Endothelial cell of umbilical vein (primary cell): Measurements from ENCODE around the gene CTBS. TPM values are rescaled to one million over a fixed set of nuclear protein-coding genes. Genes with fewer than 3 reads are reported as not detected.

Experiments
- BruUV-seq: library from RNA; stranded (reverse); fragments of 400-500 nt; replicated peaks from 2 replicates; lab custom pipeline; 2021; lab: Mats Ljungman, UMichigan
- CTCF ChIA-PET: fragments of 300-600, 350-600 bp; sonication (Branson Sonifier 250); formaldehyde crosslinking; loops from one replicate; lab custom pipeline; 2021; ENCODE audit warnings: antibody characterized with exemption, inconsistent platforms; lab: Charles Lee
- POLR2A ChIA-PET: fragments of 300-600, 350-600 bp; sonication (Branson Sonifier 250); formaldehyde crosslinking; loops from one replicate; lab custom pipeline; 2021; ENCODE audit warnings: antibody characterized with exemption, inconsistent platforms; lab: Charles Lee
- DNase-seq: peaks from one replicate; pipeline ENCODE4 v3.0.0-alpha.2; 2011; ENCODE audit warnings: low read depth, low spot score
- FAIRE-seq: peaks from 2 replicates; lab custom pipeline; 2011; peaks lifted over from hg19 to GRCh38; lab: Jason Lieb, UNC
- H2AFZ ChIP-seq: 2 replicates; pipeline ENCODE4 v1.6.0; 2012; ENCODE audit warnings: low read depth, low read length, control low read depth, inconsistent platforms
- H3K27ac ChIP-seq: 2 replicates; pipeline ENCODE4 v1.5.1; 2011; ENCODE audit warnings: low read depth, mild to moderate bottlenecking, control low read depth, low read length, moderate library complexity; ENCODE audit not compliant: insufficient read depth
- H3K27me3 ChIP-seq, 2 experiments: 2 replicates each; pipeline versions ENCODE4 v1.6.0 to v1.6.1; 2011; ENCODE audit warnings: low read length in 2 of 2, mixed read lengths in 1 of 2; ENCODE audit not compliant: control insufficient read depth in 2 of 2, insufficient read depth in 2 of 2
- H3K36me3 ChIP-seq, 2 experiments: 2 replicates in 1 of 2; 3 replicates in 1 of 2; pipeline ENCODE4 v1.5.1; 2011; ENCODE audit warnings: low read length in 2 of 2, mild to moderate bottlenecking in 1 of 2, moderate library complexity in 1 of 2; ENCODE audit not compliant: control insufficient read depth in 2 of 2, insufficient read depth in 2 of 2; ENCODE audit errors: extremely low read depth in 1 of 2
- H3K4me1 ChIP-seq: 3 replicates; pipeline ENCODE4 v1.5.1; 2011; ENCODE audit warnings: mild to moderate bottlenecking, low read length; ENCODE audit not compliant: control insufficient read depth, insufficient read depth; ENCODE audit errors: extremely low read depth
- H3K4me2 ChIP-seq: 2 replicates; pipeline ENCODE4 v1.6.1; 2011; ENCODE audit warnings: low read length, control low read depth, mixed read lengths; ENCODE audit not compliant: insufficient read depth
- H3K4me3 ChIP-seq, 3 experiments: fragments of 200-600 bp in 1 of 3; sonication (generic), shearing (Covaris generic) in 1 of 3; replicated peaks in 1 of 3; 2 replicates each; pipeline ENCODE4 v1.5.1; 2011 to 2016; ENCODE audit warnings: control low read depth in 3 of 3, low read length in 3 of 3, mild to moderate bottlenecking in 2 of 3, inconsistent platforms in 1 of 3, low read depth in 1 of 3, moderate library complexity in 1 of 3; ENCODE audit not compliant: insufficient read depth in 1 of 3
- H3K79me2 ChIP-seq: 2 replicates; pipeline ENCODE4 v1.6.0; 2012; ENCODE audit warnings: low read length, inconsistent platforms; ENCODE audit not compliant: control insufficient read depth, insufficient read depth
- H3K9ac ChIP-seq: replicated peaks from 2 replicates; pipeline ENCODE3; 2011; ENCODE audit warnings: low read length, control low read depth; ENCODE audit not compliant: insufficient read depth; ENCODE audit errors: extremely low read depth
- H3K9me1 ChIP-seq: replicated peaks from 3 replicates; pipeline ENCODE4 v1.6.0; 2011; ENCODE audit warnings: mild to moderate bottlenecking, low read length; ENCODE audit not compliant: control insufficient read depth, insufficient read depth; ENCODE audit errors: extremely low read depth
- H3K9me3 ChIP-seq: replicated peaks from 2 replicates; pipeline ENCODE4 v1.5.1; 2012; ENCODE audit warnings: low read length, inconsistent platforms; ENCODE audit not compliant: control insufficient read depth, insufficient read depth
- H4K20me1 ChIP-seq: replicated peaks from 2 replicates; pipeline ENCODE3; 2011; ENCODE audit warnings: mild to moderate bottlenecking, low read length; ENCODE audit not compliant: control insufficient read depth, insufficient read depth; ENCODE audit errors: extremely low read depth
- EZH2 ChIP-seq: IDR thresholded peaks from 2 replicates; pipeline ENCODE4 v1.6.1; 2012; ENCODE audit warnings: borderline replicate concordance, low read depth, mild to moderate bottlenecking, moderate library complexity, low read length, inconsistent platforms; ENCODE audit not compliant: severe bottlenecking
- FOS ChIP-seq: IDR thresholded peaks from 2 replicates; pipeline ENCODE4 v1.6.1; 2011; ENCODE audit warnings: mild to moderate bottlenecking, low read length, moderate library complexity, borderline replicate concordance; ENCODE audit not compliant: insufficient read depth
- GATA2 ChIP-seq: IDR thresholded peaks from 2 replicates; pipeline ENCODE4 v1.7.0; 2011; ENCODE audit warnings: low read depth, mild to moderate bottlenecking, moderate library complexity, mixed read lengths, low read length; ENCODE audit not compliant: insufficient read length, insufficient read depth
- JUN ChIP-seq: IDR thresholded peaks from 2 replicates; pipeline ENCODE4 v1.6.1; 2011; ENCODE audit warnings: borderline replicate concordance, low read depth; ENCODE audit not compliant: insufficient read length, insufficient read depth
- MYC ChIP-seq: IDR thresholded peaks from one replicate; pipeline ENCODE4 v1.6.1; 2011; ENCODE audit warnings: mild to moderate bottlenecking, low read depth, low read length
- POLR2A ChIP-seq: IDR thresholded peaks from 2 replicates; pipeline ENCODE4 v1.6.1; 2012; ENCODE audit warnings: low read depth, mild to moderate bottlenecking, control low read depth, low read length
- POLR2AphosphoS5 ChIP-seq: IDR thresholded peaks from 2 replicates; pipeline ENCODE4 v1.6.1; 2012; ENCODE audit warnings: low read depth, mild to moderate bottlenecking, control low read depth, low read length, moderate library complexity; ENCODE audit not compliant: insufficient read depth
- dilution Hi-C: fragments of 300-500 bp; cut with MboI; formaldehyde crosslinking; loops from one replicate; pipeline ENCODE4 v1.15.0; 2019; ENCODE audit warnings: low sequenced_read_pairs; ENCODE audit not compliant: extremely low pct_ligation_motif_present
- intact Hi-C: fragments of 100-400 bp; cut with micrococcal nuclease; formaldehyde crosslinking; loops from one replicate; pipeline ENCODE4 v1.10.0; 2022
- polyA plus RNA-seq, 4 experiments: library from polyadenylated mRNA; depleted of rRNA in 3 of 4; stranded (reverse) in 3 of 4; unstranded in 1 of 4; fragments of >200 nt; gene quantifications; 2 replicates each; pipeline versions ENCODE4 v1.2.1 to v1.2.3, GENCODE V29; 2011 to 2012; ENCODE audit warnings: missing spikeins in 1 of 4
- total RNA-seq: library from RNA; stranded (reverse); gene quantifications from 2 replicates; pipeline ENCODE4 v1.2.3, GENCODE V29; 2021
- TF ChIP-seq, protein P1 (sequence below): IDR thresholded peaks from 2 replicates; pipeline ENCODE4 v1.6.1; 2011; ENCODE audit not compliant: insufficient read depth, insufficient read length
- TF ChIP-seq, protein P2 (sequence below), 2 donors: IDR thresholded peaks; 1 replicate in 1 of 2; 2 replicates in 1 of 2; pipeline ENCODE4 v1.5.1; 2011; ENCODE audit warnings: low read length in 2 of 2, mild to moderate bottlenecking in 2 of 2, moderate library complexity in 2 of 2, control low read depth in 1 of 2, inconsistent platforms in 1 of 2, low read depth in 1 of 2; ENCODE audit not compliant: insufficient read depth in 1 of 2; ENCODE audit errors: extremely low read depth in 1 of 2

Gene CTBS
- total and polyA plus RNA-seq, 2 donors (not counting 3 experiments of a cell fraction or from before 2014, with no cell fraction given), result 11.4 to 14.3 TPM

DNA sequence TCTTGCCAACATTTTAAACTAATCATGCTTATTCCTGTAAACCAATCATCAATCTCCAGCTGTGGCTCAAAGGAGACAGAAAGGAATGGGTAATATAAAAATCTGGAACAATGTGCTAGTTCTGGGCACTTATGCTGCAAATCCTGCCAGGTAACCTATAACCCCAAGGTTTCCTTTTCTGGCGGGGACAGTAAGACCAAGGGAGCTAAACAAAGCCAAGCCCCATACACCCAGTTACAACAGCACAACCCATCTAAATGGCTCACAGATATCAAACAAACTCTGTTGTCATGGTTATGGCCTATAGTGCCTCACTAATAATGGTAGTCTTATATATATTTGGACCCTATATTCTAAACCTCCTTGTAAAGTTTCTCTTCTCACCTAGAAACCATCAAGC lies 36.9 kb upstream of the CTBS start:
- dilution Hi-C loops (loop anchor here (25.0 kb wide), 1 partner anchor 174 kb away; no protein-coding TSS in a partner anchor), intact Hi-C loops (loop anchor here (10.0 kb wide), 1 partner anchor 664 kb away; the partner anchor contains the start of gene BCL10)
- Histone ChIP-seq H3K4me1 (no peaks in the 10 kb centered on the region), H3K4me3 (no peak overlapping the region), H4K20me1 (no peaks in the 10 kb centered on the region), H3K4me2 (no peak overlapping the region), H3K79me2 (no peaks in the 10 kb centered on the region), H3K9me3 (no peaks in the 10 kb centered on the region), H3K9me1 (no peaks in the 10 kb centered on the region), H3K36me3 (no peaks in the 10 kb centered on the region), H3K27me3 (no peaks in the 10 kb centered on the region), H3K9ac (no peak overlapping the region), H2AFZ (no peak overlapping the region), H3K27ac (no peak overlapping the region)
- no TSS peak for BruUV-seq
- TF ChIP-seq, protein P1, sequence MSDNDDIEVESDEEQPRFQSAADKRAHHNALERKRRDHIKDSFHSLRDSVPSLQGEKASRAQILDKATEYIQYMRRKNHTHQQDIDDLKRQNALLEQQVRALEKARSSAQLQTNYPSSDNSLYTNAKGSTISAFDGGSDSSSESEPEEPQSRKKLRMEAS, result no peak
- TF ChIP-seq FOS, result no peak
- no peak for TF ChIP-seq POLR2A
- TF ChIP-seq JUN, result no peak
- no peak for TF ChIP-seq MYC
- TF ChIP-seq EZH2, result no peak
- TF ChIP-seq, protein P2, sequence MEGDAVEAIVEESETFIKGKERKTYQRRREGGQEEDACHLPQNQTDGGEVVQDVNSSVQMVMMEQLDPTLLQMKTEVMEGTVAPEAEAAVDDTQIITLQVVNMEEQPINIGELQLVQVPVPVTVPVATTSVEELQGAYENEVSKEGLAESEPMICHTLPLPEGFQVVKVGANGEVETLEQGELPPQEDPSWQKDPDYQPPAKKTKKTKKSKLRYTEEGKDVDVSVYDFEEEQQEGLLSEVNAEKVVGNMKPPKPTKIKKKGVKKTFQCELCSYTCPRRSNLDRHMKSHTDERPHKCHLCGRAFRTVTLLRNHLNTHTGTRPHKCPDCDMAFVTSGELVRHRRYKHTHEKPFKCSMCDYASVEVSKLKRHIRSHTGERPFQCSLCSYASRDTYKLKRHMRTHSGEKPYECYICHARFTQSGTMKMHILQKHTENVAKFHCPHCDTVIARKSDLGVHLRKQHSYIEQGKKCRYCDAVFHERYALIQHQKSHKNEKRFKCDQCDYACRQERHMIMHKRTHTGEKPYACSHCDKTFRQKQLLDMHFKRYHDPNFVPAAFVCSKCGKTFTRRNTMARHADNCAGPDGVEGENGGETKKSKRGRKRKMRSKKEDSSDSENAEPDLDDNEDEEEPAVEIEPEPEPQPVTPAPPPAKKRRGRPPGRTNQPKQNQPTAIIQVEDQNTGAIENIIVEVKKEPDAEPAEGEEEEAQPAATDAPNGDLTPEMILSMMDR (IDR thresholded peaks at IDR 0.05; ENCODE audit: extremely low read depth in 1 of 2, insufficient read depth in 1 of 2, low read depth in 1 of 2, low read length in 2 of 2), result no peak
- TF ChIP-seq GATA2, result no peak
- TF ChIP-seq POLR2AphosphoS5, result no peak
- ChIA-PET CTCF (interaction anchor here (0.9 to 1.5 kb wide), 4 partner anchors 8 to 325 kb away, joined by 3 to 7 read pairs (median 4); partner anchors contain the start of genes GNG5 and SPATA1), POLR2A (no interaction called here)
- DNase-seq (peak; percentile 39), FAIRE-seq (no peak)
